ENCODE results near the gene MLLT11.
A peak's percentile ranks its signal among the peaks of the same experiment; 100 is the strongest.

Gene MLLT11

GRCh38 chr1:151060007-151060656, at the start of gene MLLT11:
MLLT11 (plus strand) TSS chr1:151060397; CDS start chr1:151067225, 6,828 bp downstream.
- DNase-seq, result no peak

DNA sequence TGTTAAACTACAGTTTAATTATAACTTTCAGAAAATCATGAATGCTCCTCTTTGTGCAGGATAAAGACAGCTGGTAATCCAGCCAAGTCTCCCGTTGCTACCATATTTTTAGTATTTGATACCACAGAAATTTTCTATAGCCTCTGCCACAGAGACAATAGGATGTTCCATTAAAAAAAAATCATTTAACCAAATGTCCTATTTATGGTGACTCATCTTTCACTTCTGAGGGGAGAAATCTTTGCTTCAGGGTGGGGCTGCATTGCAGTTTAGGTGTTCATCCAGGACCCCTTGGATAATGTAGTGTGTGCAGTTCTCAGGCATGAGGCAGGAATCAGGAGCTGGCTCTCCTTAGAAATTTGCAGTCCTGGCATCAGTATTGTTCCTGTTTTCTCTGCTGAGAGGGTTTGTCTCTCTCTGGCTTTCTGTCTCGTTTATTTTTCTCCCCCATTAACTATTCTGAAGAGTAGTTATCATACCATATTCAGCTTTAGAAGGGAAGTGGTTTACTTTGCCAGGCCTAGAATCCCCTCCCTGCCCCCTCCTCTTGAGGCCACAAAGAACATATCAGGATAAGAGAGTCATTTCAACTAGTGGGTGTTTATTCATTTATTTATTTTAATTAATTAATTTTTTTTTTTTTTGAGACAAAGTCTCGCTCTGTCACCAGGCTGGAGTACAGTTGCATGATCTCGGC, 48.9 kb upstream of the MLLT11 start:
- no peak for DNase-seq

- no peak for DNase-seq
Observed at GRCh38 chr1:151012684-151013471, 47.3 kb upstream of the MLLT11 start.

- no peak for DNase-seq
Observed at GRCh38 chr1:151013518-151013917, 46.7 kb upstream of the MLLT11 start.

- peak; percentile 23 for DNase-seq
Observed at GRCh38 chr1:151024540-151025146, 35.6 kb upstream of the MLLT11 start.

GRCh38 chr1:151026460-151026859, 33.7 kb upstream of the MLLT11 start:
- no peak for DNase-seq

DNA sequence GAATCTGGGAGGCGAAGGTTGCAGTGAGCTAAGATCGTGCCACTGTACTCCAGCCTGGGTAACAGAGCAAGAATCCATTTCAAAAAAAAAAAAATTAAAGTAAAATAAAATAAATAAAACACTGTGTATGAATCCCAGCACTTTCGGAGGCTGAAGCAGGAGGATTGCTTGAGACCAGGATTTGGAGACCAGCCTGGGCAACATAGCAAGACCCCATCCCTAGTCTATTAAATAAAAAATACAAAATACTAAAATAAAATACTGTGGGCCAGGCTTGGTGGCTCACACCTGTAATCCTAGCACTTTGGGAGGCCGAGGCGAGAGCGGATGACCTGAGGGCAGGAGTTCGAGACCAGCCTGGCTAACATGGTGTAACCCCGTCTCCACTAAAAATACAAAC, 28.0 kb upstream of the MLLT11 start:
- DNase-seq, result no peak

DNA sequence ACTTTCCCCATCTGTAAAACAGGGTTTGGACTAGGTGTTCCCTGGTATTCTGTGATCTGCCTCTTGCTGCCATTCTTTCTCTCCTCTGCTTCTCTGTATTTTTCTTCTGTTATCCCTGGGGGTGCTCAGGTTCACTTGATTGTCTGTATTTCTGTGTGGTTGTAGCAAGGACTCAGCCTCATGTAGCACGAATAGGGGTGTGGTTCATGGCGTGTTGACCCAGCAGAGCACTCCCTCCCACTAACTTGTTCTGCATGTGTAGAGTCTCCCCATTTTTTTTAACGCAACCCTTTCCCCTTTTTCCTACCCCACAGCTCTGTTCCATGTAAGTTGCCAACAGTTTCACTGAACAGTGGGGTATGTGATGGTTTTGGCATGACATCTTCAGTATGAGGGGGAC, 25.0 kb upstream of the MLLT11 start:
- no peak for DNase-seq

DNA sequence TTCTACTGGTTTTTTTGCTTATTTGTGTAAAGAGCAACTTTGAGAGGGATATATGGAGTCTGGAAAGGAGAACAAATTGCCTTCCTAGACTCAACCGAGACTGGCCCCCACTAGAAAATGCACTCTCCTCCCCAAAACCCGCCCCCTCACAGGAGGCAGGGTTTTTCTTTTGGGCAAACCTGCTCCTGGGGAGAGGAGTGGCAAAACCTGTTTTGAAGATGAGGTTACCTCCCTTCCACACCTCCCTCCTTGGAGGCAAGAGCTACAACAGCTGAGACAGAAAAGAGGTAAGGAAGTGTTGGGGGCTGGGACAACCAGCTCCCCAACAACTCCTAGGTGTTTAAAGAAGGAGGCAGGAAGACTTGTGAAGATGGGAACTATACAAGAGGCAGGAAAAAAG, 23.8 kb upstream of the MLLT11 start, which contains the start of gene BNIPL:
Gene BNIPL, plus strand, starts transcription at position 231 of the 400 bp plus-strand sequence. Its CDS starts 140 bp downstream, at position 371.
- DNase-seq, result no peak

DNA sequence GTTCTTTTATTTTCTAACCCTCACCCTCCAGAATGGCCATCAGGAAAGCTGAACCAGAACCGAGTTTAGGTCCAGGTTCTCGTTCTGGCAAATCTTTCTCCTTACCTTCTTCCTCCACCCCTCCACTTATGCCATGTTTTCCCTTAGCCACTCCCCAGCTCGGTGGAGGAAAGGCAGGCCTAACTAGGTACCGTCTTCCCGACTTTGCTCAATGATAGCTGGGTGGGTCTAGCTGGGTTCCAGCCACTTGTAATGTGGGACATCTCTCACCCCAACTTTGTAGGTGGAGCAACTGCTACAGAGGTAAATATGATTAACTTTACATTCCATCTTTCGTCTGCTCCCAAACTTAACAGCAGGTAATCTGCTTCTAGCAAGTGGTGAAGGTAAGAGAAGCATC, 23.2 kb upstream of the MLLT11 start:
- DNase-seq, result no peak

GRCh38 chr1:151039521-151039920, 20.7 kb upstream of the MLLT11 start:
- no peak for DNase-seq

- DNase-seq, result no peak
Observed at GRCh38 chr1:151043163-151043562, 17.0 kb upstream of the MLLT11 start.

DNA sequence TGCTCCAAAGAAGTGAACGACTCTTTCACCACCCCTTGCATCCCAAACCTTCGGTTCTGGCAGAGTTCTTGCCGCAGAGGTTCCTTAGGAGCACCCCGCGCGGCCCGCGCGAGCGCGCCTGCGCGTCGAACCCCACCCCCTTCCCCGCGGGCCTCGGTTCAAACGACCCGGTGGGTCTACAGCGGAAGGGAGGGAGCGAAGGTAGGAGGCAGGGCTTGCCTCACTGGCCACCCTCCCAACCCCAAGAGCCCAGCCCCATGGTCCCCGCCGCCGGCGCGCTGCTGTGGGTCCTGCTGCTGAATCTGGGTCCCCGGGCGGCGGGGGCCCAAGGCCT, 12.6 kb upstream of the MLLT11 start, which contains the start of gene C1orf56:
Gene C1orf56, plus strand, starts transcription at position 161 of the 334 bp plus-strand sequence. Its CDS starts 97 bp downstream, at position 258.
- DNase-seq, result peak; percentile 55

DNA sequence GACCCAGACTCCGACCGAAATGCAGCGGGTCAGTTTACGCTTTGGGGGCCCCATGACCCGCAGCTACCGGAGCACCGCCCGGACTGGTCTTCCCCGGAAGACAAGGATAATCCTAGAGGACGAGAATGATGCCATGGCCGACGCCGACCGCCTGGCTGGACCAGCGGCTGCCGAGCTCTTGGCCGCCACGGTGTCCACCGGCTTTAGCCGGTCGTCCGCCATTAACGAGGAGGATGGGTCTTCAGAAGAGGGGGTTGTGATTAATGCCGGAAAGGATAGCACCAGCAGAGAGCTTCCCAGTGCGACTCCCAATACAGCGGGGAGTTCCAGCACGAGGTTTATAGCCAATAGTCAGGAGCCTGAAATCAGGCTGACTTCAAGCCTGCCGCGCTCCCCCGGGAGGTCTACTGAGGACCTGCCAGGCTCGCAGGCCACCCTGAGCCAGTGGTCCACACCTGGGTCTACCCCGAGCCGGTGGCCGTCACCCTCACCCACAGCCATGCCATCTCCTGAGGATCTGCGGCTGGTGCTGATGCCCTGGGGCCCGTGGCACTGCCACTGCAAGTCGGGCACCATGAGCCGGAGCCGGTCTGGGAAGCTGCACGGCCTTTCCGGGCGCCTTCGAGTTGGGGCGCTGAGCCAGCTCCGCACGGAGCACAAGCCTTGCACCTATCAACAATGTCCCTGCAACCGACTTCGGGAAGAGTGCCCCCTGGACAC, 12.1 kb upstream of the MLLT11 start:
- DNase-seq, result no peak

GRCh38 chr1:151048645-151049032, 11.6 kb upstream of the MLLT11 start:
- DNase-seq, result no peak

DNA sequence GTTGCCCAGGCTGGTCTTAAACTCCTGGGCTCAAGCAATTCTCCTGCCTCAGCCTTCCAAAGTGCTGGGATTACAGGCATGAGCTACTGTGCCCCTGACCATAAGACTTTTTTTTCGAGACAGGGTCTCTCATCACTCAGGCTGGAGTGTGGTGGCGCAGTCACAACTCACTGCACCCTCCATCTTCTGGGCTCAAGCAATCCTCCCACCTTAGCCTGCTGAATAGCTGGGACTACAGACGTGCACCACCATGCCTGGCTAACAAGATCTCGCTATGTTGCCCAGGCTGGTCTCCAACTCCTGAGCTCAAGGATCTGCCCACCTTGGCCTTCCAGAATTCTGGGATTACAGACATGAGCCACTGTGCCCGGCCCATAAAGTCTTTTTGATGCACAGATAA, 10.7 kb upstream of the MLLT11 start:
- no peak for DNase-seq

- no peak for DNase-seq
Observed at GRCh38 chr1:151050051-151050688, 10.0 kb upstream of the MLLT11 start.

- no peak for DNase-seq
Observed at GRCh38 chr1:151051356-151052009, 8.7 kb upstream of the MLLT11 start.

DNA sequence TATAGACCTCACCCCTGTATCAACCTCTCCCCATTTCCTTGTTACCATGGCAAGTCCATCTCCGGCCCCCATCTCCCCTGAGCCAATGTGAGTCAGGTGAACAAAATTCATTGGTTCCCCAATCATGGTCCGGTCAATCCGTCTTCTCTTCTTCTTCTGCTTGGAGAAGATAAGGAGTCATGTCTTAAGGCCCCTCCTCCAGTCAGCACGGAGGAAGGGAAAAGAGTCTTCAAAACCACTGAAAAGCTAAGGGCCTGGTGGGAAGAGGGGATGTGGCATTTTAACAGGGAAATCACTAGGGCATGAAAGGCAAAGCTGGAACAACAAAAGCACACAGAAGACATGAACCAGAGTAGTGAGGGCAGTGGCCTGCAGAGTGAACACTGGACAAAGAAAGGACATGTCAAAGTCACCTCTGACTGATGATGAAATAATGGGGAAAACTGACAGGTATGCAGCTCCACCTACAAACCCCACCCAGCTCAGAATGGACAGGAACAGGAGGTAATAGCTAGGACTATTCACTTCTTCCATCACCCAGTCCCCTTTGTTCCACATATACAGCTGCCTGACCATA, 5.1 kb upstream of the MLLT11 start:
- no peak for DNase-seq

DNA sequence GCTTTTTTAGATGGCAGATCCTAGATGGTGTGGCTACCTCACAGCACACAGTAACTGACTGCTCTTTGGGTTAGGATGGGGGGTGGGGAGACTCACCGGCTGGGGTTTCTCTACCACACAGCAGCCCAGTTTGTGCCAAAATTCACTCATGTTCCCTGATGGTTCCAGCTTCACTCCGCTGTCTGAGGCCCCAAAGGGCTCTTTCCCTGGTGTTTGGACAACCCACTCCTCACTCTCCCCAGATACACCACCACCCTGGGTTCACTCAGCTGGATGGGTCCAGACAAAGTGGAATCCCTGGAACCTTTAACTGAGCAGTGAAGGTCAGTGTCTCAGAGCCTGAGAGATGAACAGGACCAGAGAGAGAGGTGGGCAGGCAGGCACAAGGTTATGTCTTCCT, 4.6 kb upstream of the MLLT11 start:
- no peak for DNase-seq

DNA sequence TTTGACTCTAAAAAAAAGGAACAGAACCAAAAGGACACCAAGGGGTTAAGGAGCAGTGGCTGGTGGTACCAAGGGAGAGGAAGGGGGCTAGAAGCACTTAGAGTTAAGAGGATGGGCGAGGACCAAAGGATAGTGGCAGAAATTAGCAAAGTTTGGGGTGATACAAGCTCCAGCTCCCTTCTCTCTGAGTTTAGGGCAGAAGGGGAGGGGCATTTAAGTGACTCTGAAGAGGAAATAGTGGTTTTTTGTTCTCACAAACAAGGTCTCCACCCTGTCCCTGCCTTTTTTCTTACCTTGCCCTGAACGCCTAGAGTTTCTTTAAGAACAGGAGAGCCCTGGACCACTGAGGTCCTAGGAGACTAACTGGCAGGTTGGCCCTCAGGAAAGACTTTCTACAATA, 4.0 kb upstream of the MLLT11 start:
- DNase-seq, result no peak

Data from NCI-H1048 (cell line).